ENCODE measurements around the gene MTUS2.
"Not testable (repeated sequence)": the region's sequence is repeated elsewhere in the genome, so short reads cannot be mapped to it uniquely, and the experiment has no call there.

MTUS2 gene

GRCh38 chr13:29339386-29340272 lies 519.5 kb downstream of the MTUS2 start:
- H3K9me3 ChIP-seq: peaks cover 0 to 4% (median 0%) of the 10 kb centered on the region in 3 donors
- H3K36me3 ChIP-seq: no peaks in the 10 kb centered on the region
- no peak for DNase-seq
- intact Hi-C loops (cut with DNase I; ENCODE audit: low total_unique reads): no loop called here
- no peak overlapping the region for H3K27ac ChIP-seq
- H3K27me3 ChIP-seq: no peaks in the 10 kb centered on the region
- no peak for TF ChIP-seq CTCF (IDR thresholded peaks at IDR 0.05)
- H3K4me1 ChIP-seq: no peaks in the 10 kb centered on the region
- no peak overlapping the region for H3K4me3 ChIP-seq

- intact Hi-C loops (cut with DNase I; ENCODE audit: low total_unique reads): loop anchor here (2.0 kb wide), 1 partner anchor 17 kb away; no protein-coding TSS in a partner anchor
Measured at GRCh38 chr13:29345860-29346582, 525.9 kb downstream of the MTUS2 start.

GRCh38 chr13:29355029-29355428 lies 534.9 kb downstream of the MTUS2 start:
- DNase-seq: no peak
- H3K27ac ChIP-seq: no peak overlapping the region
- intact Hi-C loops (cut with DNase I; ENCODE audit: low total_unique reads): no loop called here
- TF ChIP-seq CTCF (IDR thresholded peaks at IDR 0.05): no peak
- peaks cover 0 to 2% of the 10 kb centered on the region in 2 donors for H3K27me3 ChIP-seq
- H3K4me3 ChIP-seq: no peak overlapping the region
- no peaks in the 10 kb centered on the region for H3K9me3 ChIP-seq
- no peaks in the 10 kb centered on the region for H3K36me3 ChIP-seq
- no peaks in the 10 kb centered on the region for H3K4me1 ChIP-seq

More at GRCh38 chr13:29345860-29346582, 525.9 kb downstream of the MTUS2 start:
- DNase-seq, H3K27me3 ChIP-seq, H3K27ac ChIP-seq, H3K4me3 ChIP-seq, H3K9me3 ChIP-seq, H3K36me3 ChIP-seq, H3K4me1 ChIP-seq: not testable (repeated sequence)

GRCh38 chr13:29359181-29359580 lies 539.0 kb downstream of the MTUS2 start:
- no peak overlapping the region for H3K27ac ChIP-seq
- DNase-seq: no peak
- H3K4me3 ChIP-seq: no peak overlapping the region
- peaks cover 0 to 2% of the 10 kb centered on the region in 2 donors for H3K27me3 ChIP-seq
- H3K4me1 ChIP-seq: peaks cover 0 to 3% (median 0%) of the 10 kb centered on the region in 4 donors
- H3K36me3 ChIP-seq: no peaks in the 10 kb centered on the region
- no peaks in the 10 kb centered on the region for H3K9me3 ChIP-seq
- intact Hi-C loops (cut with DNase I; ENCODE audit: low total_unique reads): no loop called here
- no peak for TF ChIP-seq CTCF (IDR thresholded peaks at IDR 0.05)

- Histone ChIP-seq H3K4me3 (no peak overlapping the region), H3K27ac (no peak overlapping the region), H3K36me3 (no peaks in the 10 kb centered on the region), H3K9me3 (no peaks in the 10 kb centered on the region), H3K4me1 (peaks cover 0 to 3% (median 0%) of the 10 kb centered on the region in 4 donors), H3K27me3 (peaks cover 0 to 4% of the 10 kb centered on the region in 2 donors)
- no peak for DNase-seq
- TF ChIP-seq CTCF (IDR thresholded peaks at IDR 0.05): no peak
- intact Hi-C loops (cut with DNase I; ENCODE audit: low total_unique reads): loop anchor here (2.0 kb wide), 1 partner anchor 15 kb away; no protein-coding TSS in a partner anchor
Measured at GRCh38 chr13:29361716-29362115, 541.6 kb downstream of the MTUS2 start.

Data from tibial artery (tissue), 4 donors.